Subcutaneous adipose tissue (tissue), 4 donors: ENCODE results near the gene UNC79. TPM values are rescaled to one million over a fixed set of nuclear protein-coding genes. Genes with fewer than 3 reads are reported as not detected.

ENCODE experiments used
- CTCF ChIP-seq: fragments of 450-650 bp; IDR thresholded peaks from one replicate; pipeline ENCODE4 v1.5.1; 2016; ENCODE audit warnings: low read depth, mild to moderate bottlenecking, control low read depth, antibody characterized with exemption, moderate library complexity
- total RNA-seq, 4 donors: library from RNA; depleted of rRNA; stranded (reverse); fragments of >200 nt; gene quantifications; one replicate each; pipeline ENCODE4 v1.1.0, GENCODE V29; 2016

Gene UNC79
- total RNA-seq, 4 donors from 2014 or later = 0.16 to 0.75 (median 0.28) TPM

- TF ChIP-seq CTCF = no peak
Observed at GRCh38 chr14:93744176-93744575, 313.4 kb downstream of the UNC79 start.

- TF ChIP-seq CTCF = no peak
Observed at GRCh38 chr14:93744876-93745275, 314.1 kb downstream of the UNC79 start.

GRCh38 chr14:93745603-93746273 lies 315.0 kb downstream of the UNC79 start:
- TF ChIP-seq CTCF = no peak

- no peak for TF ChIP-seq CTCF
Observed at GRCh38 chr14:93747102-93747501, 316.4 kb downstream of the UNC79 start.

- TF ChIP-seq CTCF = no peak
Observed at GRCh38 chr14:93747560-93747959, 316.8 kb downstream of the UNC79 start.

GRCh38 chr14:93748208-93749075 lies 317.7 kb downstream of the UNC79 start:
- TF ChIP-seq CTCF = no peak

- no peak for TF ChIP-seq CTCF
Observed at GRCh38 chr14:93749076-93749420, 318.3 kb downstream of the UNC79 start.
